ENCODE measurements around the gene NPSR1.

Gene NPSR1

DNA sequence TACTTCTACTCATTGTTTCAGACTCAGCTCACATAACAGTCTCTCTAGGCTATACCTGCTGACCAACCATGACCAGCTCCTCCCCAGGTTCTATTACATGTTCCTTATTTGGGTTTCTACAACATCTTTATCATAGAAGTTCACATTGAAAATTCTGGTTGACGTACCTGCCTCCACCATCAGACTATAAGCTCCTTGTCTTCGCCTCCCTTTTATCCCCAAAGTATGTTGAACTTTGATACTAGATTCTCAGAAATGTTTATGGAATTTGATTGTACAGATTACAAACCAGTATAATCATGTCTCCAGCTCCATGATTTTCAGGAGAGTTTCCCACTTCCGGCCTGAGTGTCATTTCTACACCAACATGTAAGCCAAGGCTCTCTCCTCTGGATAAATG lies 15.0 kb downstream of the NPSR1 start:
- Mint-ChIP-seq H3K36me3 (ENCODE audit: insufficient read depth) (no peaks in the 10 kb centered on the region), H3K4me1 (ENCODE audit: low read depth in 2 of 2) (no peaks in the 10 kb centered on the region), H3K4me3 (no peak overlapping the region), H3K9me3 (no peaks in the 10 kb centered on the region), H3K27ac (no peak overlapping the region), H3K27me3 (peaks cover 0 to 1% of the 10 kb centered on the region in 2 donors)
- ATAC-seq (replicated peaks), result no peak
- DNase-seq, result no peak

DNA sequence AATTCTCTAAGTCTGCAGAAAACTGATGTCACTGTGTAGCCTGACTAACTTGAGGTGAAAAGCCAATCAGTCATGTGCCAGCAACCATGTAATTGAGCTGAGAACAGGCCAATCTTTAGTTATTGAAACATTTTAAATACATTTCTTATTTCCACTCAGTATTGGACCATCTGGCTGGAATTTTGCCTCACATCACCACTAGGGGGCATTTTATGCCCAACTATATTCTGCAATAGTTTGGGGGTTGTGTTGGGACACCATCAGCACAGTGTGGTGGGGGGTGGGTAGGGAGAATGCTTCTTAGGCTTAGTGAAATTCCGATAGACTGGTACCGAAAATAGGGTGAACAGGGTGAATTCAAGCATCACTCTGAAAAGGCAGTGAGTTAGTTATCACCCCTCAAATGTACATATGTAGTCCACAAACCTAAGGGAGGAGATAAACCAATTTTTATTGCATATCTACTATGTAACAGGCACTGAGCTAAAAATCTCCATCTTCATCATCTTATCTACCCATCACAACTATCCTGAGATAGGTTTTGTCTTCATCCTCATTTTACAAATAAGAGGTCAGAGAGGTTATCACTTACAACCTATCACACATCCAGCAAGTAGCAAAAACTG lies 17.8 kb downstream of the NPSR1 start:
- ATAC-seq (replicated peaks) (no peak), DNase-seq (peak in 1 of 3 experiments; percentile 4)
- Mint-ChIP-seq H3K4me1 (ENCODE audit: low read depth in 2 of 2) (no peaks in the 10 kb centered on the region), H3K9me3 (no peaks in the 10 kb centered on the region), H3K27ac (no peak overlapping the region), H3K27me3 (no peaks in the 10 kb centered on the region), H3K4me3 (no peak overlapping the region), H3K36me3 (ENCODE audit: insufficient read depth) (no peaks in the 10 kb centered on the region)

DNA sequence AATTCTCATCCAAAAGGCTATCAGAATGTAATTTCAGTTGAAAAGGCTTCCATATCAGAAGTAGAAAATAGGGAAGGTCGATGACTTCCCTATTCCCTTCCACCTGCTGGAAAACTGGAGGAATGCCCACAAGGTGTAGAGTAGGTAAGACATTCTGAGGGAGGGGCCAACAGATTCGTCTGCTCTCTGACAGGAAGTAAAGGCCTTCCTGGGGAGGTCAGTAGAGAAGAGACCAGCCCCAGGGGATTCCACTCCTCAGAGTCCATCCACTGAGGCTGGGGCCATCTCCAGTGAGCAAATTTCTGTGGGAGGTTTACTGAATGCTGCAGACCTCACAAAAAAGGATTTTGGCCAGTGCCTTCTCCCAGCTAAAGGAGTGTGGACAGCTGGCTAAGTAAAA lies 19.5 kb downstream of the NPSR1 start:
- no peak for ATAC-seq (replicated peaks)
- H3K4me1 Mint-ChIP-seq (ENCODE audit: low read depth in 2 of 2), result no peaks in the 10 kb centered on the region

DNA sequence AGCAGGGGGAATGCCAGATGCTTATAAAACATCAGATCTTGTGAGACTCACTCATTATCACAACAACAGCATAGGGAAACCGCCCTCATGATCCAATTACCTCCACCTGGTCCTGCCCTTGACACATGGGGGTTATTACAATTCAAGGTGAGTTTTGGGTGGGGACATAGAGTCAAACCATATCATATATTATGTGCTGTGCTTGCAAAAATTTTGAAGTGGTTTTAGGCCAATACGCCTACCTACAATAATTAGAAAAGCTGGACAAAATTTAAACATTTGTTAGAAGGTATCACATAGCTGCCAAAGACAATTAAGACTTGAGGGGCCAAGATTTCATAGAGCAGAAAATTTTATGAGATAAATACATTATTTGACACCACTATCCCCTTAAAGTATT lies 29.5 kb downstream of the NPSR1 start:
- DNase-seq (no peak), ATAC-seq (replicated peaks) (no peak)
- Mint-ChIP-seq H3K27ac (no peak overlapping the region), H3K4me1 (ENCODE audit: low read depth in 2 of 2) (no peaks in the 10 kb centered on the region), H3K9me3 (peaks cover 0 to 1% of the 10 kb centered on the region in 2 donors), H3K36me3 (ENCODE audit: insufficient read depth) (no peaks in the 10 kb centered on the region), H3K4me3 (no peak overlapping the region), H3K27me3 (peaks cover 36 to 41% of the 10 kb centered on the region in 2 donors)

More for the DNA sequence above, 19.5 kb downstream of the NPSR1 start:
- Mint-ChIP-seq H3K36me3 (ENCODE audit: insufficient read depth) (no peaks in the 10 kb centered on the region), H3K4me3 (no peak overlapping the region), H3K27me3 (peaks cover 0 to 16% of the 10 kb centered on the region in 2 donors), H3K27ac (no peak overlapping the region), H3K9me3 (no peaks in the 10 kb centered on the region)
- DNase-seq, result no peak

DNA sequence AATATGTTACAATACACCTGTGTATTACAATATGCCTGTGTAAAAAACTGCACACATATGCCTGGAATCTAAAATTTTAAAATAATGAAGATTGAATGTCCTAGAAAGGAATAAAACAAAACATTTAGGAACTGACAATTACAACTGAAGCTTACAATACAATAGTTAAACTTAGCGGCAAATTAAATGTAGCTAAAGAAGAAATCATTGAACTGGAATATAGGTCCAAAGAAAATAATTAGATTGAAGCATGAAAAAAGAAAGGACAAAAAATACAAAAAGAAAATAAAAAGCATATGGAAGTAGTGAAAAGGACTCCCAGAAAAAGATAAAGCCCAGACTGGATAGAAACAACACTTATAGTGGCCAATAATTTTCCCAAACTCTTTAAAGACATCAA lies 38.4 kb downstream of the NPSR1 start:
- H3K4me3 Mint-ChIP-seq, result no peak overlapping the region
- H3K9me3 Mint-ChIP-seq, result peaks cover 0 to 3% of the 10 kb centered on the region in 2 donors

DNA sequence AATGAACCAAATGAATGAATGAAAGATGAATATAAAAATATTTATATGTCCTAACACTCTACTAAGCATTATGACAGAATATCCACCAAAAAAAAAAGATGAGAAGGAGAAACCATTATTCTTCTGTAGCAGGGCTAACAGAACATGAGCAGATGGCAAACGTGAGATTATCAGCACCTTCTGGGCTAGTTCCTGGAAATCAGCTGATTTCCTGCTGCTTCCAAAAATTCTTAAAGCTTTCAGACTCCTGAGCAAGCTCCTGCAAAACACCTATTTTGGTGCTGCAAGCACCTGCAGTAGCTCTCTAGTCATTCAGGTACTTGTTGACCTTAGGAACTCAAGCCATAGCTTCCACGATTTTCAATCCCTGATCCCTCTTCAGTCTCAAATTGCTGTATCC lies 51.8 kb downstream of the NPSR1 start:
- no peak for ATAC-seq (replicated peaks)
- peaks cover 13 to 21% of the 10 kb centered on the region in 2 donors for H3K27me3 Mint-ChIP-seq
- no peak overlapping the region for H3K4me3 Mint-ChIP-seq
- no peaks in the 10 kb centered on the region for H3K36me3 Mint-ChIP-seq (ENCODE audit: insufficient read depth)
- H3K27ac Mint-ChIP-seq, result no peak overlapping the region
- no peaks in the 10 kb centered on the region for H3K9me3 Mint-ChIP-seq
- no peaks in the 10 kb centered on the region for H3K4me1 Mint-ChIP-seq (ENCODE audit: low read depth in 2 of 2)
- no peak for DNase-seq

More for the DNA sequence above, 38.4 kb downstream of the NPSR1 start:
- Mint-ChIP-seq H3K27ac (no peak overlapping the region), H3K4me1 (ENCODE audit: low read depth in 2 of 2) (no peaks in the 10 kb centered on the region), H3K36me3 (ENCODE audit: insufficient read depth) (no peaks in the 10 kb centered on the region), H3K27me3 (peaks cover 3 to 9% of the 10 kb centered on the region in 2 donors)
- no peak for DNase-seq
- ATAC-seq (replicated peaks), result no peak

DNA sequence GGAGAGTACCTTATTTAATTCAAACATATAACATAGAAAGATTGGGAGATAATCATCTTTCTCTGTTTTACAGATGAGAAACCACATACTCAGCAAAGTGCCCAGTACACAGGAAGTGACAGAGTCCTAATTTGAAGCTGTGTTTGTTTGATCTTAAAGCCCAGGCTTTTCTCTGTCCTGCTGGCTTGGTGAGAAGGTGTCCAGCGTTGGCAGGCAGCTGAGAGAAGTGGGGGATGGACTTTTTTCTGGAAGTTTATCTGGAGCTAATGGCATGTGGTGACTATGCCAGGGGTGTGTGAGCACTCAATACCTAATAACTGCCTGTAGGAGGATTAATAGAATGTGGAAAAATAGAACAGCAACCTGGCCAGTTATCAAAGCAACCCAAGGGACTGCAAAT lies 60.8 kb downstream of the NPSR1 start:
- Mint-ChIP-seq H3K9me3 (no peaks in the 10 kb centered on the region), H3K4me3 (peak overlapping the region; percentile 30), H3K36me3 (ENCODE audit: insufficient read depth) (no peaks in the 10 kb centered on the region), H3K27ac (peak overlapping the region; percentile 18 to 51), H3K27me3 (no peaks in the 10 kb centered on the region), H3K4me1 (ENCODE audit: low read depth in 2 of 2) (peaks cover 13 to 21% of the 10 kb centered on the region in 2 donors)
- ATAC-seq (replicated peaks) (peak; percentile 52), DNase-seq (no peak)

DNA sequence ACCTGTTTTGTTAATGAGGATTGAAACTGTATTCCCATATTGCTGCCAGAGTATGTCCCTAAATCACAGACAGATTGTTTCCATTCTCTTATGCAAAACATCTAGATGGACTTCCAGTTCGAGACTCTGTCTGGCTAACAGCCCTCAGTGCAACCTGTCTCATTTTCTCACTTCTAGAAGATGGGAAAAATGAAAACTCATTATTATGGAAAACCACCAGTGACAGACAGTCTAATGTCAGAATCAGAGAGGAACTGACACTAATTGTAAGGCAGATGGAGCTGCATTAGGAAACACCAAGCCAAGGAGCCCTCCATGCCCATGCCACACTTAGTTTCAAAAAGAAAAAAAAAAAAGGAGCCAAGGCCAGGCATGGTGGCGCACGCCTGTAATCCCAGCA lies 61.6 kb downstream of the NPSR1 start:
- ATAC-seq (replicated peaks) (no peak), DNase-seq (no peak)
- no peaks in the 10 kb centered on the region for H3K9me3 Mint-ChIP-seq
- H3K27ac Mint-ChIP-seq, result no peak overlapping the region
- H3K27me3 Mint-ChIP-seq, result no peaks in the 10 kb centered on the region
- no peaks in the 10 kb centered on the region for H3K36me3 Mint-ChIP-seq (ENCODE audit: insufficient read depth)
- H3K4me1 Mint-ChIP-seq (ENCODE audit: low read depth in 2 of 2), result peaks cover 19 to 29% of the 10 kb centered on the region in 2 donors
- H3K4me3 Mint-ChIP-seq, result no peak overlapping the region

DNA sequence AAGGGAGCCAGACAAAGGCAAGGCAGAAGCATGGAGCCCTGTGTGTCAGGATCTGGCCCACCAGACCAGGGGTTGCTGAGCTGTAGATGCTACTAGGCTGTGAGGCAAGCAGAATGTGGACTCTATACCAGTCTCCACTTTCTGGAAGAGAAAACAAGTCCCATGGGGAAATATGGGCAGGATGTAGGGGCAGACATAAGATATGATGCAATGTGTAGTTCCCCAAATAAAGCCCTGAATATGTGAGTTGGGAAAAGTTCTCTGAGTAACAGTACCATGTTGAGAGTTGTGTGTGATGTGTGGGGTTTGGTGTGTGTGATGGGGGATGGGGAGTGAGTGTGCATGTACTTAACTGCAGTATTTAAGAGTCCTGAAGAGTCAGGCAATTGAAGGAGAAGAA lies 62.3 kb downstream of the NPSR1 start:
- Mint-ChIP-seq H3K4me3 (no peak overlapping the region), H3K27ac (no peak overlapping the region), H3K36me3 (ENCODE audit: insufficient read depth) (no peaks in the 10 kb centered on the region), H3K9me3 (no peaks in the 10 kb centered on the region), H3K4me1 (ENCODE audit: low read depth in 2 of 2) (peaks cover 20 to 33% of the 10 kb centered on the region in 2 donors), H3K27me3 (no peaks in the 10 kb centered on the region)
- ATAC-seq (replicated peaks) (no peak), DNase-seq (no peak)

DNA sequence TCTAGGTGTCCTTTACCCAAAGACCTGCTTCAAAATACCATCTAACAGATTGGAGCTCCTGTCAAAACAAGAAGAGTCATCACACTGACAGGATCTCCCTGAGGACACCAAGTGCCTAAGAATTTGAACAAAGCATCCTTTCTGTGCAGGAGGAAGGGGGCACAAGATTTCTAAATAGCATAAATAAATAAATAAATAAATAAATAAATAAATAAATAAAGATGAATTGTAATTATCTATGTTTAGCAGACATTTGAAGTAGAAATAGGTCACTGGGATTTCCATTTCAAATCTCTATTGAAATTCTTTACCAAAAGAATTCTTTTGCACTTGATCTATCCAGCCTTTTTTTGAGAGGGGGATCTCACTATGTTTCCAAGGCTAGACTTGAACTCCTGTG lies 65.3 kb downstream of the NPSR1 start:
- Mint-ChIP-seq H3K4me3 (peak overlapping the region in 1 of 2 donors; percentile 72), H3K9me3 (no peaks in the 10 kb centered on the region), H3K27me3 (no peaks in the 10 kb centered on the region), H3K36me3 (ENCODE audit: insufficient read depth) (no peaks in the 10 kb centered on the region), H3K27ac (peak overlapping the region in 1 of 2 donors; percentile 85), H3K4me1 (ENCODE audit: low read depth in 2 of 2) (peaks cover 17 to 29% of the 10 kb centered on the region in 2 donors)
- DNase-seq (no peak), ATAC-seq (replicated peaks) (no peak)

DNA sequence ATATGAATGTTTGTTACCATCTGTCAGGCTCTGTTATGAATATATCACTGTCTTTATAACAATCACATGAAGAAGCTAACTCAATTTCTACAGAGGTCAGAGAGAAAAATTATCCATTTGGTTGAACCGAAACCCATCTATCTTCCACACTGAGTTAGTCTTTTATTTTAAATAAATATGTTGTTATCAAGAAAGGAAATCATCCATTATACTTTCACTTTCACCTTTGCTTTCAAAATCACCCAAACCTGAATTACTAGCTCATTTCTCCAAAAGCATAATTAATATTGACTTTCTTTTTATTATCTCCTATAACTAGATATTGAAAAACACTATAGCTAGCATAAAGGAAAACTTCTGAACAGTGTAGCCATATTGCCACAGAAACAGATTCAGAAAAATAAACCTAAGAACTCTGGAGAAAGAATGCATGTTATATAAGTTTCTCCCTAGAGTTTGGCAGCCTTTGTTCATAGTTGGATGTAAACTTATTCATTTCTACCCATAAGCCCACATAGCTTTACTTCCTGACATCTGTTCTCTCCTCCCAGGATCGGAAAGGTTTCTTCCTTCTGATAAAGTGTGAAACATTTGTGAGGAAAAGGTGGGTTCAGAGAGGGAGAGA lies 66.0 kb downstream of the NPSR1 start:
- peak overlapping the region; percentile 21 to 85 for H3K27ac Mint-ChIP-seq
- ATAC-seq (replicated peaks), result no peak
- H3K4me3 Mint-ChIP-seq, result peak overlapping the region; percentile 47 to 72
- no peak for DNase-seq
- H3K9me3 Mint-ChIP-seq, result no peaks in the 10 kb centered on the region
- no peaks in the 10 kb centered on the region for H3K36me3 Mint-ChIP-seq (ENCODE audit: insufficient read depth)
- H3K4me1 Mint-ChIP-seq (ENCODE audit: low read depth in 2 of 2), result peaks cover 12 to 23% of the 10 kb centered on the region in 2 donors
- H3K27me3 Mint-ChIP-seq, result no peaks in the 10 kb centered on the region

DNA sequence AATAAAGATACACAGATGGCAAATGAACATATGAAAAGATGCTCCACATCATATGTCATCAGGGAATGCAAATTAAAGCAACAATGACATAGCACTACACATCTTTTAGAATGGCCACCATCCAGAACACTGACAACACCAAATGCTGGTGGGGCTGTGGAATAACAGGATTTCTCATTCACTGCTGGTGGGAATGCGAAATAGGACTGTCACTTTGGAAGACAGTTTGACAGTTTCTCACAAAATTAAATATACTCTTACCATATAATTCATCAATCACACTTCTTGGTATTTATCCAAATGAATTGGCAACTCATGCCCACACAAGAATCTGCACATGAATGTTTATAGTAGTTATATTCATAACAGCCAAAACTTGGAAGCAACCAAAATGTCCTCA lies 68.2 kb downstream of the NPSR1 start:
- H3K36me3 Mint-ChIP-seq (ENCODE audit: insufficient read depth), result no peaks in the 10 kb centered on the region
- DNase-seq (no peak), ATAC-seq (replicated peaks) (no peak)
- H3K27me3 Mint-ChIP-seq, result no peaks in the 10 kb centered on the region
- peaks cover 12 to 15% of the 10 kb centered on the region in 2 donors for H3K4me1 Mint-ChIP-seq (ENCODE audit: low read depth in 2 of 2)
- no peak overlapping the region for H3K4me3 Mint-ChIP-seq
- no peaks in the 10 kb centered on the region for H3K9me3 Mint-ChIP-seq
- H3K27ac Mint-ChIP-seq, result peak overlapping the region in 1 of 2 donors; percentile 25

DNA sequence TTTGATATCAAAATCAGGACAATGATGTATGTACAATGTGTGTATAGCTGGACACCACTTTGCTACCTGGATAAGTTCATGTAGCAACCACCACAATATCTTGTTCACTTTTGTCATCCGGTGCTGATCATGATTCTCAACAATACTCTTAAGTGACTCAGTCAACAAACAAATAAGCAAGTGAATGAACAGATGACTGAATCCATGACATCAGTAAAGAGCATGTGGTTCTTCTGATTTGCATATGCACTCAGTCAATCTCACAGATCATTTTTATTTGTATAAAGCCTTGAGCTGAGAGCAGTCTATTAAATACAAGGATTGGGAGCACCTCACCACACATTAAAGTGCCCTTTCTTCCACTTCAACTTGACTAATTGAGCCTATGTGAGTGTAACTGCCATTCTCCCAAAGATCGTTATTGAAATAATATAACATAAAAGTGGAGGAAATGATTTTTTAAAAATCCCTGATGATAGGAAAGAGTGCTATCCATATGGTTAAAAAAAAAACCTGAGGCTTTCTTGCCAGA lies 69.5 kb downstream of the NPSR1 start:
- no peaks in the 10 kb centered on the region for H3K27me3 Mint-ChIP-seq
- H3K9me3 Mint-ChIP-seq, result no peaks in the 10 kb centered on the region
- H3K36me3 Mint-ChIP-seq (ENCODE audit: insufficient read depth), result no peaks in the 10 kb centered on the region

DNA sequence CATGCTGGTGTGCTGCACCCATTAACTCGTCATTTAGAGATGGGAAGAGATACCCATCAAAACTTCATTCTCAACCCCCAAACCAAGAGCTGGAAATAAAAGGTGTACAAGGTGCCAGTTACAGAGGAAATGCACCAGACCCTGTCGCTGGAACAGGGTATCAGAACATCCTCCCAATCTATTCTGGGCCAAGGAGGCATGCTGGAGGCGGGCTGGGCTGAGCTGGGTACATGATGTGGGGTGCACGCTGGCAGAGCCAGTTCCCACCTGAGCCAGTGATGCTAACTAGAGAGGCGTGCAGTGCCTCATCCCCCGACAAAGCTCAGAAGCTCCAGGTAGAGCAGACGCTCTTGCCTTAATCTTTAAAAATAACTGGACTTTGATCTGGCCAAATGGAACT lies 70.1 kb downstream of the NPSR1 start:
- H3K36me3 Mint-ChIP-seq (ENCODE audit: insufficient read depth), result no peaks in the 10 kb centered on the region
- H3K27ac Mint-ChIP-seq, result no peak overlapping the region
- H3K4me1 Mint-ChIP-seq (ENCODE audit: low read depth in 2 of 2), result peaks cover 7 to 15% of the 10 kb centered on the region in 2 donors
- DNase-seq (no peak), ATAC-seq (replicated peaks) (no peak)
- no peak overlapping the region for H3K4me3 Mint-ChIP-seq
- no peaks in the 10 kb centered on the region for H3K9me3 Mint-ChIP-seq
- no peaks in the 10 kb centered on the region for H3K27me3 Mint-ChIP-seq

More for the DNA sequence above, 69.5 kb downstream of the NPSR1 start:
- H3K4me1 Mint-ChIP-seq (ENCODE audit: low read depth in 2 of 2), result peaks cover 9 to 15% of the 10 kb centered on the region in 2 donors
- DNase-seq, result no peak
- no peak overlapping the region for H3K27ac Mint-ChIP-seq
- ATAC-seq (replicated peaks), result no peak
- H3K4me3 Mint-ChIP-seq, result no peak overlapping the region
